Inflammatory macrophage treated with lipopolysaccharide for 1 hour (primary cell): Measurements from ENCODE around the gene PLCL2.
"Not testable (repeated sequence)": the region's sequence is repeated elsewhere in the genome, so short reads cannot be mapped to it uniquely, and the experiment has no call there.

ENCODE experiments used
- DNase-seq, 2 donors: peaks; one replicate each; pipeline ENCODE4 v3.0.0-alpha.2; 2020 to 2022

PLCL2 gene

GRCh38 chr3:17079933-17080332 lies 195.2 kb downstream of the PLCL2 start:
- no peak for DNase-seq

- no peak for DNase-seq
Observed at GRCh38 chr3:17081520-17081919, 196.8 kb downstream of the PLCL2 start.

GRCh38 chr3:17087509-17087908 lies 202.8 kb downstream of the PLCL2 start:
- no peak for DNase-seq

- no peak for DNase-seq
Observed at GRCh38 chr3:17088017-17088416, 203.3 kb downstream of the PLCL2 start.

- no peak for DNase-seq
Observed at GRCh38 chr3:17088602-17089313, 204.0 kb downstream of the PLCL2 start.

- no peak for DNase-seq
Observed at GRCh38 chr3:17089314-17089700, 204.6 kb downstream of the PLCL2 start.

GRCh38 chr3:17090280-17090983 lies 205.7 kb downstream of the PLCL2 start:
- DNase-seq, result no peak

GRCh38 chr3:17091910-17092582 lies 207.3 kb downstream of the PLCL2 start:
- no peak for DNase-seq

GRCh38 chr3:17092583-17092933 lies 207.8 kb downstream of the PLCL2 start:
- DNase-seq, result no peak

GRCh38 chr3:17094551-17094950 lies 209.8 kb downstream of the PLCL2 start:
- DNase-seq, result no peak

- DNase-seq, result no peak
Observed at GRCh38 chr3:17103579-17103978, 218.8 kb downstream of the PLCL2 start.

- DNase-seq, result not testable (repeated sequence)
Observed at GRCh38 chr3:17106801-17107200, 222.0 kb downstream of the PLCL2 start.

- peak; percentile 39 to 49 for DNase-seq
Observed at GRCh38 chr3:17110660-17111396, 226.1 kb downstream of the PLCL2 start.

GRCh38 chr3:17111586-17111985 lies 226.8 kb downstream of the PLCL2 start:
- DNase-seq, result no peak

GRCh38 chr3:17115186-17115585 lies 230.4 kb downstream of the PLCL2 start:
- no peak for DNase-seq

GRCh38 chr3:17116007-17116600 lies 231.3 kb downstream of the PLCL2 start:
- no peak for DNase-seq

- DNase-seq, result no peak
Observed at GRCh38 chr3:17118771-17119170, 234.0 kb downstream of the PLCL2 start.

GRCh38 chr3:17119201-17120072 lies 234.7 kb downstream of the PLCL2 start:
- no peak for DNase-seq

GRCh38 chr3:17120115-17120514 lies 235.4 kb downstream of the PLCL2 start:
- DNase-seq, result no peak

- DNase-seq, result no peak
Observed at GRCh38 chr3:17121336-17121735, 236.6 kb downstream of the PLCL2 start.

GRCh38 chr3:17122758-17123157 lies 238.0 kb downstream of the PLCL2 start:
- no peak for DNase-seq
